ENCODE results near the gene SH3TC1.

SH3TC1 gene

GRCh38 chr4:8179074-8179473, 20.0 kb upstream of the SH3TC1 start:
- Histone ChIP-seq H3K4me1 (ENCODE audit: insufficient read depth, low read length, poor library complexity, severe bottlenecking) (no peaks in the 10 kb centered on the region), H3K27me3 (ENCODE audit: insufficient read depth, low read length, poor library complexity, severe bottlenecking) (no peaks in the 10 kb centered on the region), H3K36me3 (ENCODE audit: insufficient read depth, low read length) (no peaks in the 10 kb centered on the region), H3K4me3 (ENCODE audit: low read length, poor library complexity, severe bottlenecking) (no peak overlapping the region), H4K20me1 (ENCODE audit: insufficient read depth, low read length, poor library complexity, severe bottlenecking) (no peaks in the 10 kb centered on the region), H3F3A (ENCODE audit: low read depth) (no peaks in the 10 kb centered on the region), H3K9ac (ENCODE audit: low read depth, low read length, poor library complexity, severe bottlenecking) (no peak overlapping the region), H3K9me2 (replicated peaks; ENCODE audit: low read depth, low read length) (no peaks in the 10 kb centered on the region), H3K79me2 (ENCODE audit: insufficient read depth, low read length) (no peaks in the 10 kb centered on the region), H2AFZ (ENCODE audit: low read length) (no peak overlapping the region), H3K4me2 (ENCODE audit: low read depth, low read length, poor library complexity, severe bottlenecking) (no peak overlapping the region), H3K9me3 (ENCODE audit: insufficient read depth, low read depth, low read length) (no peaks in the 10 kb centered on the region)
- TF ChIP-seq CTCF (conservative IDR thresholded peaks at IDR 0.05; ENCODE audit: low read length) (no peak), EZH2phosphoT487 (IDR thresholded peaks at IDR 0.05; ENCODE audit: borderline replicate concordance) (no peak)

- H3K4me2 ChIP-seq (ENCODE audit: low read depth, low read length, poor library complexity, severe bottlenecking), result no peak overlapping the region
- no peak overlapping the region for H2AFZ ChIP-seq (ENCODE audit: low read length)
- no peaks in the 10 kb centered on the region for H3K9me3 ChIP-seq (ENCODE audit: insufficient read depth, low read depth, low read length)
- no peaks in the 10 kb centered on the region for H3F3A ChIP-seq (ENCODE audit: low read depth)
- no peaks in the 10 kb centered on the region for H3K79me2 ChIP-seq (ENCODE audit: insufficient read depth, low read length)
- H4K20me1 ChIP-seq (ENCODE audit: insufficient read depth, low read length, poor library complexity, severe bottlenecking), result no peaks in the 10 kb centered on the region
- H3K4me3 ChIP-seq (ENCODE audit: low read length, poor library complexity, severe bottlenecking), result no peak overlapping the region
- no peaks in the 10 kb centered on the region for H3K4me1 ChIP-seq (ENCODE audit: insufficient read depth, low read length, poor library complexity, severe bottlenecking)
- H3K9ac ChIP-seq (ENCODE audit: low read depth, low read length, poor library complexity, severe bottlenecking), result no peak overlapping the region
- TF ChIP-seq EZH2phosphoT487 (IDR thresholded peaks at IDR 0.05; ENCODE audit: borderline replicate concordance) (no peak), CTCF (conservative IDR thresholded peaks at IDR 0.05; ENCODE audit: low read length) (no peak)
- no peaks in the 10 kb centered on the region for H3K36me3 ChIP-seq (ENCODE audit: insufficient read depth, low read length)
- H3K9me2 ChIP-seq (replicated peaks; ENCODE audit: low read depth, low read length), result no peaks in the 10 kb centered on the region
- no peaks in the 10 kb centered on the region for H3K27me3 ChIP-seq (ENCODE audit: insufficient read depth, low read length, poor library complexity, severe bottlenecking)
These were observed 19.3 kb upstream of the SH3TC1 start for GRCh38 chr4:8179771-8180170.

- Histone ChIP-seq H3K36me3 (ENCODE audit: insufficient read depth, low read length) (no peaks in the 10 kb centered on the region), H3K9me3 (ENCODE audit: insufficient read depth, low read depth, low read length) (no peaks in the 10 kb centered on the region), H3F3A (ENCODE audit: low read depth) (no peaks in the 10 kb centered on the region), H4K20me1 (ENCODE audit: insufficient read depth, low read length, poor library complexity, severe bottlenecking) (no peaks in the 10 kb centered on the region), H3K9me2 (replicated peaks; ENCODE audit: low read depth, low read length) (no peaks in the 10 kb centered on the region), H3K4me1 (ENCODE audit: insufficient read depth, low read length, poor library complexity, severe bottlenecking) (no peaks in the 10 kb centered on the region), H3K9ac (ENCODE audit: low read depth, low read length, poor library complexity, severe bottlenecking) (no peak overlapping the region), H3K79me2 (ENCODE audit: insufficient read depth, low read length) (no peaks in the 10 kb centered on the region), H3K4me2 (ENCODE audit: low read depth, low read length, poor library complexity, severe bottlenecking) (no peak overlapping the region), H2AFZ (ENCODE audit: low read length) (no peak overlapping the region), H3K4me3 (ENCODE audit: low read length, poor library complexity, severe bottlenecking) (no peak overlapping the region), H3K27me3 (ENCODE audit: insufficient read depth, low read length, poor library complexity, severe bottlenecking) (no peaks in the 10 kb centered on the region)
- no peak for TF ChIP-seq CTCF (conservative IDR thresholded peaks at IDR 0.05; ENCODE audit: low read length)
- no peak for TF ChIP-seq EZH2phosphoT487 (IDR thresholded peaks at IDR 0.05; ENCODE audit: borderline replicate concordance)
These were observed 18.6 kb upstream of the SH3TC1 start for GRCh38 chr4:8180310-8181093.
